GM12878 (cell line): Measurements from ENCODE around the gene SOX3. TPM values are rescaled to one million over a fixed set of nuclear protein-coding genes. Genes with fewer than 3 reads are reported as not detected.

Experiments
- ATAC-seq: fragments of 200-7000 bp; cut with Tn5 transposase; 3 replicates; pipeline ENCODE4 v1.9.1; 2020; ENCODE audit warnings: mild to moderate bottlenecking, moderate library complexity
- BruUV-seq: library from RNA; stranded (reverse); fragments of 400-500 nt; replicated peaks from 2 replicates; lab custom pipeline; 2021; lab: Mats Ljungman, UMichigan
- CTCF ChIA-PET: fragments of 300-600 bp; sonication (Branson Sonifier 250); formaldehyde crosslinking; extraction: SDS; loops from one replicate; lab custom pipeline; 2021; ENCODE audit warnings: inconsistent platforms; lab: Yijun Ruan, JAX
- POLR2A ChIA-PET: fragments of 350-600 bp; formaldehyde crosslinking; extraction: SDS; loops from one replicate; lab custom pipeline; 2021; ENCODE audit warnings: inconsistent platforms; lab: Charles Lee
- RAD21 ChIA-PET: fragments of 300-600 bp; sonication (Branson Sonifier 250); formaldehyde crosslinking; loops from one replicate; lab custom pipeline; 2023; ENCODE audit warnings: antibody characterized with exemption; ENCODE audit not compliant: unreplicated experiment; lab: Charles Lee
- SMC1A ChIA-PET: fragments of 300-600 bp; sonication (Branson Sonifier 250); formaldehyde crosslinking; loops from one replicate; lab custom pipeline; 2023; ENCODE audit not compliant: unreplicated experiment, uncharacterized antibody; lab: Charles Lee
- DNase-seq: peaks from one replicate; pipeline ENCODE4 v3.0.0-alpha.2; 2011; ENCODE audit warnings: low read depth, low spot score
- FAIRE-seq: peaks from 3 replicates; lab custom pipeline; 2011; peaks lifted over from hg19 to GRCh38; lab: Jason Lieb, UNC
- H2AFZ ChIP-seq: 2 replicates; pipeline ENCODE4 v1.6.0; 2011; ENCODE audit warnings: low read depth, low read length, control low read depth; ENCODE audit not compliant: control insufficient read depth
- H3K27ac ChIP-seq: 2 replicates; pipeline ENCODE4 v1.5.1; 2011; ENCODE audit warnings: control low read depth; ENCODE audit not compliant: control insufficient read depth, insufficient read depth
- H3K27me3 ChIP-seq, 2 experiments: replicated peaks in 1 of 2; 2 replicates each; pipeline versions ENCODE4 v1.6.0 to v1.6.1; 2011; ENCODE audit warnings: low read length in 1 of 2; ENCODE audit not compliant: control insufficient read depth in 2 of 2, insufficient read depth in 2 of 2
- H3K36me3 ChIP-seq, 2 experiments: 2 replicates each; pipeline ENCODE4 v1.5.1; 2011; ENCODE audit warnings: low read length in 1 of 2; ENCODE audit not compliant: control insufficient read depth in 2 of 2, insufficient read depth in 2 of 2
- H3K4me1 ChIP-seq: 2 replicates; pipeline ENCODE4 v1.6.1; 2011; ENCODE audit warnings: mild to moderate bottlenecking, low read length, moderate library complexity, mixed read lengths; ENCODE audit not compliant: control insufficient read depth, insufficient read depth
- H3K4me2 ChIP-seq: 2 replicates; pipeline ENCODE4 v1.6.0; 2011; ENCODE audit warnings: control low read depth; ENCODE audit not compliant: control insufficient read depth, insufficient read depth
- H3K4me3 ChIP-seq: fragments of 200-600 bp; sonication (generic); 2 replicates; pipeline ENCODE4 v1.5.1; 2016
- H3K79me2 ChIP-seq: 2 replicates; pipeline ENCODE4 v1.6.0; 2011; ENCODE audit warnings: low read length; ENCODE audit not compliant: control insufficient read depth, insufficient read depth
- H3K9ac ChIP-seq: 2 replicates; pipeline ENCODE4 v1.8.0; 2011; ENCODE audit warnings: low read length, control low read depth, mixed read lengths; ENCODE audit not compliant: control insufficient read depth, insufficient read depth
- H3K9me3 ChIP-seq: replicated peaks from 3 replicates; pipeline ENCODE4 v1.5.1; 2011; ENCODE audit warnings: mild to moderate bottlenecking, low read length; ENCODE audit not compliant: control insufficient read depth, insufficient read depth
- H4K20me1 ChIP-seq: 2 replicates; pipeline ENCODE4 v1.6.0; 2011; ENCODE audit not compliant: control insufficient read depth, insufficient read depth
- CBX5 ChIP-seq: sonication (generic); IDR thresholded peaks from 2 replicates; pipeline ENCODE4 v1.6.1; 2016; ENCODE audit warnings: low read depth, moderate library complexity, mild to moderate bottlenecking, inconsistent platforms
- CEBPZ ChIP-seq: fragments of 150-350 bp; IDR thresholded peaks from 2 replicates; pipeline ENCODE4 v1.6.1; 2016; ENCODE audit warnings: low read depth, low read length
- JUNB ChIP-seq: IDR thresholded peaks from 2 replicates; pipeline ENCODE4 v1.6.1; 2016; ENCODE audit warnings: antibody characterized with exemption, mild to moderate bottlenecking
- MTA3 ChIP-seq: IDR thresholded peaks from 2 replicates; pipeline ENCODE4 v1.6.1; 2012; ENCODE audit warnings: low read length, inconsistent platforms, borderline replicate concordance
- NBN ChIP-seq: fragments of 450-650 bp; IDR thresholded peaks from 2 replicates; pipeline ENCODE4 v1.6.1; 2016
- NFIC ChIP-seq: IDR thresholded peaks from 2 replicates; pipeline ENCODE4 v1.6.1; 2012; ENCODE audit warnings: low read depth, mild to moderate bottlenecking, inconsistent platforms, low read length, moderate library complexity
- RAD51 ChIP-seq: fragments of 450-650 bp; IDR thresholded peaks from 2 replicates; pipeline ENCODE4 v1.6.1; 2016; ENCODE audit warnings: moderate library complexity, mild to moderate bottlenecking, inconsistent platforms
- SIN3A ChIP-seq: IDR thresholded peaks from 2 replicates; pipeline ENCODE4 v1.6.1; 2012; ENCODE audit warnings: low read depth, low read length, improper control_type of control experiment
- SPI1 ChIP-seq: IDR thresholded peaks from 2 replicates; pipeline ENCODE4 v1.6.1; 2011; ENCODE audit warnings: low read depth, mild to moderate bottlenecking, low read length, moderate library complexity, borderline replicate concordance; ENCODE audit not compliant: insufficient read depth
- SRF ChIP-seq, 2 experiments: IDR thresholded peaks; 2 replicates each; pipeline ENCODE4 v1.6.1; 2011; ENCODE audit warnings: low read depth in 2 of 2, low read length in 2 of 2, mild to moderate bottlenecking in 1 of 2, moderate library complexity in 1 of 2
- SUPT20H ChIP-seq: IDR thresholded peaks from 2 replicates; pipeline ENCODE4 v1.6.1; 2011; ENCODE audit warnings: low read depth, mild to moderate bottlenecking, low read length, moderate library complexity, borderline replicate concordance; ENCODE audit not compliant: control insufficient read depth
- WGBS: methylation state at CpG from one replicate; pipeline ENCODE4 v1.1.6; 2016; ENCODE audit warnings: low lambda C conversion rate; ENCODE audit not compliant: insufficient replicate concordance, insufficient coverage; ENCODE audit errors: missing lambda C conversion rate; 5-methylcytosine and 5-hydroxymethylcytosine counted together
- in situ Hi-C: fragments of 300-500 bp; cut with MboI; formaldehyde crosslinking; loops from 9 replicates; pipeline ENCODE4 v1.14.3; 2018; ENCODE audit warnings: mixed read lengths
- intact Hi-C: fragments of 100-400 bp; cut with micrococcal nuclease; formaldehyde crosslinking; loops from one replicate; pipeline ENCODE4 v1.14.2; 2022; ENCODE audit not compliant: unreplicated experiment
- polyA plus RNA-seq, 11 experiments: library from polyadenylated mRNA; depleted of rRNA in 4 of 11; unstranded in 6 of 11; stranded (reverse) in 5 of 11; fragments of >200 nt; fragmentation: Nextera tagmentation in 4 of 11; fragmentation: Illumina TruSeq in 1 of 11; extraction: Ambion mirVana in 4 of 11; extraction: Trizol in 1 of 11; gene quantifications; 1 replicate in 1 of 11; 2 replicates in 10 of 11; pipeline versions ENCODE4 v1.2.1 to v1.2.3, GENCODE V29; 2011 to 2016; ENCODE audit warnings: inconsistent platforms in 2 of 11, missing spikeins in 2 of 11, low read depth in 1 of 11
- total RNA-seq, 4 experiments: library from RNA; depleted of rRNA in 3 of 4; stranded (reverse); fragments of >200 nt in 3 of 4; fragmentation: Illumina TruSeq in 1 of 4; extraction: Trizol in 1 of 4; gene quantifications; 2 replicates each; pipeline versions ENCODE4 v1.2.1 to v1.2.3, GENCODE V29; 2013 to 2021
- TF ChIP-seq, protein P1 (sequence below): IDR thresholded peaks from 2 replicates; pipeline ENCODE4 v1.6.1; 2011; ENCODE audit warnings: low read depth, low read length, improper control_type of control experiment, borderline replicate concordance

Gene SOX3
- total and polyA plus RNA-seq, 10 of the 15 experiments (the other 5 are each of a cell fraction or from before 2014, with no cell fraction given), result not detected

DNA sequence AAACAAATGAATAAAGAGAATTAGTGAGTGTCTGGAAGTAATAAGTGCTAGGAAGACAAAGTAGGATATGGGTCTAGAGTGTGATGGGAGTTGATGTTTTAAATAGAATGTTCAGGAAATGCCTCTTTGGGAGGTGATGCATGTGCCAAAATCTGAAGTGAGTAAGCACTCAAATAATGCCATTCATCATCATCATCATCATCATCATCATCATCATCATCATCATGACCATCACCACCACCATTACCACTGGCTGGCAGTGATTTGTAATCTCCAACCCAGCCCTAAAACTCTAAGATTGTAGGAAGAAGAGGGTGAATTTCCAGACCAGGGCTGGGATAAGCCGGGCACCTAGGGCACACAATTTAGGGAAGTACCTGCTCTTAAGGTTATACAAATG, 9.7 kb upstream of the SOX3 start (continued):
- TF ChIP-seq CEBPZ (no peak), NBN (no peak), CBX5 (no peak), SUPT20H (no peak)

GRCh38 chrX:140510895-140511295, 6.0 kb upstream of the SOX3 start:
- ChIA-PET RAD21 (no interaction called here), SMC1A (no interaction called here), CTCF (interaction anchor here (1.1 kb wide), 1 partner anchor 62 kb away, joined by 3 read pairs; no protein-coding TSS in a partner anchor), POLR2A (no interaction called here)
- Histone ChIP-seq H3K27me3 (no peaks in the 10 kb centered on the region), H3K4me2 (no peak overlapping the region), H3K9me3 (no peaks in the 10 kb centered on the region; the same call in 2 of the 3 replicates), H3K4me1 (no peaks in the 10 kb centered on the region), H3K4me3 (no peak overlapping the region), H3K27ac (no peak overlapping the region), H3K36me3 (no peaks in the 10 kb centered on the region), H4K20me1 (no peaks in the 10 kb centered on the region), H3K9ac (no peak overlapping the region), H3K79me2 (no peaks in the 10 kb centered on the region), H2AFZ (no peak overlapping the region)
- intact Hi-C loops, result no loop called here
- no peak for TF ChIP-seq NFIC
- no peak for TF ChIP-seq SIN3A
- TF ChIP-seq SRF (IDR thresholded peaks at IDR 0.05; ENCODE audit: low read depth in 2 of 2, low read length in 2 of 2), result no peak
- no peak for TF ChIP-seq RAD51
- no peak for TF ChIP-seq MTA3
- TF ChIP-seq SPI1, result no peak
- TF ChIP-seq JUNB, result no peak
- TF ChIP-seq, protein P1, sequence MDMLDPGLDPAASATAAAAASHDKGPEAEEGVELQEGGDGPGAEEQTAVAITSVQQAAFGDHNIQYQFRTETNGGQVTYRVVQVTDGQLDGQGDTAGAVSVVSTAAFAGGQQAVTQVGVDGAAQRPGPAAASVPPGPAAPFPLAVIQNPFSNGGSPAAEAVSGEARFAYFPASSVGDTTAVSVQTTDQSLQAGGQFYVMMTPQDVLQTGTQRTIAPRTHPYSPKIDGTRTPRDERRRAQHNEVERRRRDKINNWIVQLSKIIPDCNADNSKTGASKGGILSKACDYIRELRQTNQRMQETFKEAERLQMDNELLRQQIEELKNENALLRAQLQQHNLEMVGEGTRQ, result no peak
- ATAC-seq, result no peak
- 87% methylated on average over 38 of the region's 42 CpGs for whole genome bisulfite sequencing
- BruUV-seq, result no TSS peak
- in situ Hi-C loops, result no loop called here
- no peak for DNase-seq
- no peak for FAIRE-seq
